Measurements from ENCODE around the gene PM20D2. TPM values are rescaled to one million over a fixed set of nuclear protein-coding genes. Genes with fewer than 3 reads are reported as not detected.

The PM20D2 gene
- total and polyA plus RNA-seq, 2 of the 13 experiments (the other 11 are each of a cell fraction or from before 2014, with no cell fraction given) = 13.3 to 26.3 TPM

GRCh38 chr6:89133981-89134380 lies 11.9 kb upstream of the PM20D2 start:
- TF ChIP-seq LCORL (IDR thresholded peaks at IDR 0.05) (no peak), LCORL (CRISPR knock-in tag; IDR thresholded peaks at IDR 0.05) (no peak), ZNF329 (CRISPR knock-in tag; IDR thresholded peaks at IDR 0.05; ENCODE audit: low read depth) (no peak), MYC (CRISPR knock-in tag; IDR thresholded peaks at IDR 0.05; ENCODE audit: borderline replicate concordance) (no peak), IRF1 (CRISPR knock-in tag; IDR thresholded peaks at IDR 0.05; ENCODE audit: low read depth) (no peak), ZNF253 (CRISPR knock-in tag; IDR thresholded peaks at IDR 0.05; ENCODE audit: borderline replicate concordance) (peak; percentile 54; the same call in 1 of the 2 replicates), PTBP1 (IDR thresholded peaks at IDR 0.05; ENCODE audit: low read depth, low read length, poor library complexity, severe bottlenecking) (no peak), NCOA5 (CRISPR knock-in tag; IDR thresholded peaks at IDR 0.05) (no peak), THRA (CRISPR knock-in tag; IDR thresholded peaks at IDR 0.05; ENCODE audit: borderline replicate concordance) (no peak)
- no peaks in the 10 kb centered on the region for H3K36me3 ChIP-seq (replicated peaks in 1 of 2; ENCODE audit: control insufficient read depth in 1 of 2, insufficient read depth in 2 of 2, low read length in 2 of 2)
- intact Hi-C loops (cut with micrococcal nuclease; ENCODE audit: unreplicated experiment) = no loop called here
- H3K9ac ChIP-seq (ENCODE audit: insufficient read depth, low read depth, low read length) = no peak overlapping the region
- 0 out of 2 replicates have a peak, but pooled peaks cover 4% of the 10 kb centered on the region for H3K9me3 ChIP-seq (ENCODE audit: low read length)
- no peak overlapping the region for H3K4me2 ChIP-seq (ENCODE audit: low read depth, low read length)
- H3K27me3 ChIP-seq (ENCODE audit: control insufficient read depth in 1 of 2, insufficient read depth in 2 of 2, low read length in 2 of 2) = peaks cover 0 to 1% of the 10 kb centered on the region in 2 experiments; a peak in 1 of 5 replicates
- peaks cover 5% of the 10 kb centered on the region for H3K4me1 ChIP-seq (ENCODE audit: insufficient read depth, low read length)
- no TSS peak for BruUV-seq (replicated peaks)
- no peak overlapping the region for H3K27ac ChIP-seq (ENCODE audit: extremely low read length, insufficient read depth, low read length)
- ATAC-seq (no peak), FAIRE-seq (no peak), DNase-seq (ENCODE audit: low spot score) (no peak)
- H3K79me2 ChIP-seq (ENCODE audit: insufficient read depth, low read length) = no peaks in the 10 kb centered on the region
- in situ Hi-C loops (cut with HindIII; ENCODE audit: extremely low pct_ligation_motif_present, low pct_unique_long_range_greater_than_20kb) = no loop called here
- H4K20me1 ChIP-seq (ENCODE audit: insufficient read depth, low read length) = no peaks in the 10 kb centered on the region
- ChIA-PET CTCF (ENCODE audit: low intra/inter-chr PET ratio, low total read pairs) (no interaction called here), POLR2A (no interaction called here)
- 69% methylated on average over 7 of the region's 9 CpGs for WGBS (ENCODE audit: low lambda C conversion rate)
- no peak overlapping the region for H3K4me3 ChIP-seq (replicated peaks in 1 of 3; ENCODE audit: insufficient read depth in 1 of 3, low read depth in 2 of 3, low read length in 3 of 3)
- no peak overlapping the region for H2AFZ ChIP-seq (ENCODE audit: low read length)

Data from HepG2 (cell line).